OCI-LY1 (cell line): ENCODE measurements around the gene LYRM7.

Experiments
- H2AFZ ChIP-seq: fragments of 200-600 bp; sonication (generic), shearing (Covaris generic); 2 replicates; pipeline ENCODE4 v1.6.0; 2014; ENCODE audit warnings: antibody characterized with exemption, mild to moderate bottlenecking, low read length
- H3F3A ChIP-seq: fragments of 200-600 bp; sonication (generic), shearing (Covaris generic); 2 replicates; pipeline ENCODE4 v1.6.0; 2014; ENCODE audit warnings: mild to moderate bottlenecking, antibody characterized with exemption, low read length, moderate library complexity; ENCODE audit not compliant: insufficient read depth
- H3K27ac ChIP-seq: fragments of 200-600 bp; sonication (generic); 2 replicates; pipeline ENCODE4 v1.5.1; 2014; ENCODE audit warnings: low read length, mixed run types, mild to moderate bottlenecking, low read depth; ENCODE audit not compliant: poor library complexity, severe bottlenecking
- H3K27me3 ChIP-seq: fragments of 200-600 bp; sonication (generic); 2 replicates; pipeline ENCODE4 v1.6.0; 2014; ENCODE audit warnings: antibody characterized with exemption, mild to moderate bottlenecking, low read length, moderate library complexity; ENCODE audit not compliant: insufficient read depth
- H3K36me3 ChIP-seq: fragments of 200-600 bp; sonication (generic); 2 replicates; pipeline ENCODE4 v1.6.1; 2014; ENCODE audit warnings: mild to moderate bottlenecking, antibody characterized with exemption, low read length, moderate library complexity, mixed read lengths; ENCODE audit not compliant: insufficient read depth
- H3K4me1 ChIP-seq: fragments of 200-600 bp; sonication (generic); 2 replicates; pipeline ENCODE4 v1.5.1; 2014; ENCODE audit warnings: mild to moderate bottlenecking, low read length, moderate library complexity; ENCODE audit not compliant: insufficient read depth, severe bottlenecking
- H3K4me2 ChIP-seq: fragments of 200-600 bp; sonication (generic), shearing (Covaris generic); 2 replicates; pipeline ENCODE4 v1.6.1; 2014; ENCODE audit warnings: low read length
- H3K4me3 ChIP-seq: fragments of 200-600 bp; sonication (generic); 2 replicates; pipeline ENCODE4 v1.5.1; 2014; ENCODE audit warnings: low read length, low read depth, mild to moderate bottlenecking, mixed read lengths; ENCODE audit not compliant: poor library complexity, severe bottlenecking
- H3K79me2 ChIP-seq: fragments of 200-600 bp; shearing (Covaris generic); 2 replicates; pipeline ENCODE4 v1.6.1; 2016; ENCODE audit warnings: mixed run types, low read length, mixed read lengths; ENCODE audit not compliant: insufficient read depth
- H3K9ac ChIP-seq: fragments of 200-600 bp; sonication (generic), shearing (Covaris generic); 2 replicates; pipeline ENCODE4 v1.6.1; 2014; ENCODE audit warnings: mild to moderate bottlenecking, low read length, mixed read lengths
- H3K9me2 ChIP-seq: fragments of 200-600 bp; sonication (generic), shearing (Covaris generic); 2 replicates; pipeline ENCODE4 v1.6.1; 2014; ENCODE audit warnings: low read depth, mild to moderate bottlenecking, low read length, mixed read lengths
- H3K9me3 ChIP-seq: fragments of 200-600 bp; shearing (Covaris generic); 2 replicates; pipeline ENCODE4 v1.6.1; 2014; ENCODE audit warnings: low read length, mixed read lengths
- H4K20me1 ChIP-seq: fragments of 200-600 bp; sonication (generic), shearing (Covaris generic); 2 replicates; pipeline ENCODE4 v1.6.0; 2016; ENCODE audit warnings: mild to moderate bottlenecking, low read length; ENCODE audit not compliant: insufficient read depth
- EZH2 ChIP-seq: fragments of 200-600 bp; sonication (generic), shearing (Covaris generic); IDR thresholded peaks from 2 replicates; pipeline ENCODE4 v1.8.0; 2017; ENCODE audit warnings: borderline replicate concordance, mixed run types, mild to moderate bottlenecking, antibody characterized with exemption, low read length, moderate library complexity, mixed read lengths
- TF ChIP-seq, protein P1 (sequence below): fragments of 200-600 bp; sonication (generic), shearing (Covaris generic); IDR thresholded peaks from 2 replicates; pipeline ENCODE4 v1.5.1; 2017; ENCODE audit warnings: mild to moderate bottlenecking, antibody characterized with exemption, low read length, moderate library complexity, mixed read lengths

The LYRM7 gene

DNA sequence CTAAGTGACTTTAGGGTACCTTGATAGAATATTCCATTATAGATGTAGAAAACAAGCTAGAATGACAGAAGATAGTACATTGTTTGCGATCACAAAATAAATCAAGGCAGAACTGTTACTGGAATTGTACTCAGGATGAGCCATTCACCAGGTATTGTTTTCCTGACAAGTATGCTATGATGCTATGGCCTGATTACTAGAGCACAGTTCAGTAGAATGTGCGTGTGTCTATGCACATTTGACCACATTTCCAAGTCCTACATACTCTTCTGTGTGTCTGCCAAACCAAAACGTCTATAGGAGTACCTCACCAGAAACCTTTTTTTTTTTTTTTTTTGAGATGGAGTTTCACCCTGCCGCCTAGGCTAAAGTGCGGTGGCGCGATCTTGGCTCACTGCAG, 49.8 kb downstream of the LYRM7 start:
- peaks cover 68% of the 10 kb centered on the region for H3K36me3 ChIP-seq
- H3F3A ChIP-seq = no peaks in the 10 kb centered on the region
- H3K4me2 ChIP-seq = no peak overlapping the region
- H3K27me3 ChIP-seq = no peaks in the 10 kb centered on the region
- H3K27ac ChIP-seq = no peak overlapping the region
- no peak overlapping the region for H3K9ac ChIP-seq
- no peaks in the 10 kb centered on the region for H3K9me3 ChIP-seq
- no peak overlapping the region for H2AFZ ChIP-seq
- no peaks in the 10 kb centered on the region for H4K20me1 ChIP-seq
- no peak overlapping the region for H3K4me3 ChIP-seq
- TF ChIP-seq, protein P1, sequence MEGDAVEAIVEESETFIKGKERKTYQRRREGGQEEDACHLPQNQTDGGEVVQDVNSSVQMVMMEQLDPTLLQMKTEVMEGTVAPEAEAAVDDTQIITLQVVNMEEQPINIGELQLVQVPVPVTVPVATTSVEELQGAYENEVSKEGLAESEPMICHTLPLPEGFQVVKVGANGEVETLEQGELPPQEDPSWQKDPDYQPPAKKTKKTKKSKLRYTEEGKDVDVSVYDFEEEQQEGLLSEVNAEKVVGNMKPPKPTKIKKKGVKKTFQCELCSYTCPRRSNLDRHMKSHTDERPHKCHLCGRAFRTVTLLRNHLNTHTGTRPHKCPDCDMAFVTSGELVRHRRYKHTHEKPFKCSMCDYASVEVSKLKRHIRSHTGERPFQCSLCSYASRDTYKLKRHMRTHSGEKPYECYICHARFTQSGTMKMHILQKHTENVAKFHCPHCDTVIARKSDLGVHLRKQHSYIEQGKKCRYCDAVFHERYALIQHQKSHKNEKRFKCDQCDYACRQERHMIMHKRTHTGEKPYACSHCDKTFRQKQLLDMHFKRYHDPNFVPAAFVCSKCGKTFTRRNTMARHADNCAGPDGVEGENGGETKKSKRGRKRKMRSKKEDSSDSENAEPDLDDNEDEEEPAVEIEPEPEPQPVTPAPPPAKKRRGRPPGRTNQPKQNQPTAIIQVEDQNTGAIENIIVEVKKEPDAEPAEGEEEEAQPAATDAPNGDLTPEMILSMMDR = no peak
- TF ChIP-seq EZH2 = no peak
- peaks cover 12% of the 10 kb centered on the region for H3K4me1 ChIP-seq
- H3K9me2 ChIP-seq = no peaks in the 10 kb centered on the region
- H3K79me2 ChIP-seq = peaks cover 58% of the 10 kb centered on the region

DNA sequence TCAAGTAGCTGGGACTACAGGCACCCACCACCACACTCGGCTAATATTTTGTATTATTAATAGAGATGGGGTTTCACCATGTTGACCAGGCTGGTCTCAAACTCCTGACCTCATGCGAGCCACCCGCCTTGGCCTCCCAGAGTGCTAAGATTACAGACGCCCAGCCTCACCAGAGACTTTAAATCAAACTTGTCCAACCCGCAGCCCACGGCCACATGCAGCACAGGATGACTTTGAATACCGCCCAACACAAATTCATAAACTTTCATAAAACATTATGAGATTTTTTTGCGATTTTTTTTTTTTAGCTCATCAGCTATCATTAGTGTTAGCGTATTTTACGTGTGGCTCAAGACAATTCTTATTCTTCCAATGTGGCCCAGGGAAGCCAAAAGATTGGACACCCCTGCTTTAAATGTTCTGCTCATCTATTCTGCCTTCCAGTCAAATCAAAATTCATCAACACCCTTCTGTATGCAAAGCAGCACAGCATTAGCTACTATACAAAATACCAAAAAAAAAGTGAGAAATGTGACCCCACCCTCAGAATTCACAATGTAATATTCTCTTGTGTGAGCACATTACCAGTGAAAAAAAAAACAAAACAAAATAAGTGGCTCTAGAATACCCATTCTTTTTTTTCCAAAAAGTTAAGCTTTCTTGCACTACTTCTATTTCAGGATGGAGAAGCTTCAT, 50.4 kb downstream of the LYRM7 start:
- H3K4me3 ChIP-seq = no peak overlapping the region
- H3K9ac ChIP-seq = no peak overlapping the region
- no peak overlapping the region for H3K27ac ChIP-seq
- no peaks in the 10 kb centered on the region for H3K9me3 ChIP-seq
- no peaks in the 10 kb centered on the region for H3F3A ChIP-seq
- no peak for TF ChIP-seq EZH2
- TF ChIP-seq, protein P1 = no peak
- H3K9me2 ChIP-seq = no peaks in the 10 kb centered on the region
- H2AFZ ChIP-seq = no peak overlapping the region
- peaks cover 6% of the 10 kb centered on the region for H3K4me1 ChIP-seq
- H3K79me2 ChIP-seq = peaks cover 58% of the 10 kb centered on the region
- H3K36me3 ChIP-seq = peaks cover 70% of the 10 kb centered on the region
- no peaks in the 10 kb centered on the region for H4K20me1 ChIP-seq
- no peaks in the 10 kb centered on the region for H3K27me3 ChIP-seq
- no peak overlapping the region for H3K4me2 ChIP-seq

DNA sequence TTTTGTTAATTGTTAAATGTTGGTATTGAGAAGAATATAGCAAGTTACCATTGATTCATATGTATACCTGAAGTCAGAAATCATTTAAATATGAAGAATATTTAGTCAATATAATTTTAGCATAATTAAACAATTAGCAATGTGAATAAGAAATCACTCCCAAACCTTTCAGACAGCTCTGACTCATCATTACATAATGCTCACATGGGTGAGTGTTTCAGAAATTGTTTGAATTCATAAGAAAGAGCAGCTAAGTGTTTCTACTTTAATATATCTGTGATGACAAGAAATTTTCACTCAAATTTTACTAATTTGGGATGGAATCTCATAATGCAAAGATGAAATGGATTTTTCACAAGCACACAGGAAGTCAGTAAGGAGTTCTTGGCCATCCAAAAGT, 51.1 kb downstream of the LYRM7 start:
- H3K4me1 ChIP-seq = peaks cover 1% of the 10 kb centered on the region
- no peaks in the 10 kb centered on the region for H3F3A ChIP-seq
- H3K4me2 ChIP-seq = no peak overlapping the region
- H3K27ac ChIP-seq = no peak overlapping the region
- H3K9ac ChIP-seq = no peak overlapping the region
- no peak overlapping the region for H3K4me3 ChIP-seq
- H3K9me3 ChIP-seq = no peaks in the 10 kb centered on the region
- H2AFZ ChIP-seq = no peak overlapping the region
- peaks cover 58% of the 10 kb centered on the region for H3K79me2 ChIP-seq
- no peak for TF ChIP-seq EZH2
- TF ChIP-seq, protein P1 = no peak
- H3K9me2 ChIP-seq = no peaks in the 10 kb centered on the region
- no peaks in the 10 kb centered on the region for H3K27me3 ChIP-seq
- no peaks in the 10 kb centered on the region for H4K20me1 ChIP-seq
- peaks cover 72% of the 10 kb centered on the region for H3K36me3 ChIP-seq
